ENCODE measurements around the gene RASSF5.

The RASSF5 gene

GRCh38 chr1:206556047-206556749 is 48.9 kb downstream of the RASSF5 start:
- TF ChIP-seq CTCF (IDR thresholded peaks at IDR 0.05; ENCODE audit: low read depth, low read length): no peak
- no peak overlapping the region for H3K4me3 ChIP-seq (ENCODE audit: low read depth, low read length)

- H3K4me3 ChIP-seq (ENCODE audit: low read depth, low read length): peak overlapping the region; percentile 56
- no peak for TF ChIP-seq CTCF (IDR thresholded peaks at IDR 0.05; ENCODE audit: low read depth, low read length)
These were observed 49.7 kb downstream of the RASSF5 start for GRCh38 chr1:206556750-206557635.

GRCh38 chr1:206557636-206558473 is 50.5 kb downstream of the RASSF5 start:
- no peak for TF ChIP-seq CTCF (IDR thresholded peaks at IDR 0.05; ENCODE audit: low read depth, low read length)
- peak overlapping the region; percentile 56 for H3K4me3 ChIP-seq (ENCODE audit: low read depth, low read length)

GRCh38 chr1:206558794-206559671 is 51.7 kb downstream of the RASSF5 start:
- H3K4me3 ChIP-seq (ENCODE audit: low read depth, low read length): no peak overlapping the region
- no peak for TF ChIP-seq CTCF (IDR thresholded peaks at IDR 0.05; ENCODE audit: low read depth, low read length)

GRCh38 chr1:206559672-206559995 is 52.3 kb downstream of the RASSF5 start:
- H3K4me3 ChIP-seq (ENCODE audit: low read depth, low read length): no peak overlapping the region
- TF ChIP-seq CTCF (IDR thresholded peaks at IDR 0.05; ENCODE audit: low read depth, low read length): no peak

GRCh38 chr1:206560007-206560716 is 52.8 kb downstream of the RASSF5 start:
- TF ChIP-seq CTCF (IDR thresholded peaks at IDR 0.05; ENCODE audit: low read depth, low read length): no peak
- no peak overlapping the region for H3K4me3 ChIP-seq (ENCODE audit: low read depth, low read length)

All from WI38 (cell line).